HEK293 (cell line): ENCODE measurements around the gene TXLNA.

Experiments used
- CTCF ChIA-PET: fragments of 350-600 bp; formaldehyde crosslinking; extraction: SDS; loops from one replicate; lab custom pipeline; 2021; ENCODE audit warnings: antibody characterized with exemption; lab: Yijun Ruan, JAX
- POLR2A ChIA-PET: fragments of 300-600 bp; formaldehyde crosslinking; extraction: SDS; loops from one replicate; lab custom pipeline; 2020; ENCODE audit warnings: antibody characterized with exemption, inconsistent platforms; lab: Yijun Ruan, JAX
- H3K27ac ChIP-seq: fragments of 200-500 bp; sonication (Bioruptor generic); 2 replicates; pipeline ENCODE4 v1.5.1; 2014; ENCODE audit warnings: low read depth, low read length, control low read depth, inconsistent platforms; ENCODE audit errors: extremely low read depth
- H3K36me3 ChIP-seq, 2 experiments: fragments of 200-500 bp in 1 of 2; sonication (Bioruptor generic) in 1 of 2; 1 replicate in 1 of 2; 2 replicates in 1 of 2; pipeline ENCODE4 v1.5.1; 2014 to 2017; ENCODE audit warnings: inconsistent platforms in 2 of 2, low read length in 2 of 2; ENCODE audit not compliant: control insufficient read depth in 2 of 2, insufficient read depth in 1 of 2
- H3K4me1 ChIP-seq: fragments of 200-500 bp; sonication (Bioruptor generic); 2 replicates; pipeline ENCODE4 v1.5.1; 2014; ENCODE audit warnings: mild to moderate bottlenecking, low read length, inconsistent platforms; ENCODE audit not compliant: control insufficient read depth, insufficient read depth
- H3K4me3 ChIP-seq: 2 replicates; pipeline ENCODE4 v1.5.1; 2011; ENCODE audit warnings: low read depth, mild to moderate bottlenecking, control low read depth, low read length, moderate library complexity
- H3K9me3 ChIP-seq: fragments of 200-500 bp; sonication (Bioruptor generic); 2 replicates; pipeline ENCODE4 v1.5.1; 2014; ENCODE audit warnings: low read depth, low read length, inconsistent platforms; ENCODE audit not compliant: control insufficient read depth, insufficient read depth
- GLIS1 ChIP-seq: fragments of 450-650 bp; formaldehyde crosslinking; IDR thresholded peaks from 2 replicates; pipeline ENCODE4 v1.5.1; 2016; ENCODE audit warnings: missing biosample characterization, missing genetic modification characterization
- GLIS2 ChIP-seq: fragments of 450-650 bp; formaldehyde crosslinking; IDR thresholded peaks from 2 replicates; pipeline ENCODE4 v1.5.1; 2016; ENCODE audit warnings: missing biosample characterization, missing genetic modification characterization
- HIC1 ChIP-seq: fragments of 450-650 bp; formaldehyde crosslinking; IDR thresholded peaks from 2 replicates; pipeline ENCODE4 v1.5.1; 2016; ENCODE audit warnings: missing biosample characterization, missing genetic modification characterization
- KLF17 ChIP-seq: fragments of 450-650 bp; formaldehyde crosslinking; IDR thresholded peaks from 2 replicates; pipeline ENCODE4 v1.5.1; 2016; ENCODE audit warnings: missing biosample characterization, missing genetic modification characterization
- KLF9 ChIP-seq: fragments of 450-650 bp; formaldehyde crosslinking; IDR thresholded peaks from 2 replicates; pipeline ENCODE4 v1.5.1; 2016; ENCODE audit warnings: missing biosample characterization, missing genetic modification characterization, low read depth
- MYNN ChIP-seq: fragments of 450-650 bp; formaldehyde crosslinking; IDR thresholded peaks from 2 replicates; pipeline ENCODE4 v1.5.1; 2016; ENCODE audit warnings: missing biosample characterization, missing genetic modification characterization, borderline replicate concordance
- PATZ1 ChIP-seq: fragments of 450-650 bp; formaldehyde crosslinking; IDR thresholded peaks from 2 replicates; pipeline ENCODE4 v1.5.1; 2016; ENCODE audit warnings: missing biosample characterization, missing genetic modification characterization
- PRDM10 ChIP-seq: fragments of 450-650 bp; formaldehyde crosslinking; IDR thresholded peaks from 2 replicates; pipeline ENCODE4 v1.5.1; 2016; ENCODE audit warnings: missing biosample characterization, missing genetic modification characterization
- SP2 ChIP-seq: fragments of 450-650 bp; formaldehyde crosslinking; IDR thresholded peaks from 2 replicates; pipeline ENCODE4 v1.5.1; 2016; ENCODE audit warnings: missing biosample characterization, missing genetic modification characterization
- SP3 ChIP-seq: fragments of 450-650 bp; formaldehyde crosslinking; IDR thresholded peaks from 2 replicates; pipeline ENCODE4 v1.5.1; 2016; ENCODE audit warnings: missing biosample characterization, missing genetic modification characterization
- YY1 ChIP-seq: fragments of 450-650 bp; formaldehyde crosslinking; IDR thresholded peaks from 2 replicates; pipeline ENCODE4 v1.5.1; 2018; ENCODE audit warnings: missing biosample characterization, missing genetic modification characterization
- ZBTB20 ChIP-seq: fragments of 450-650 bp; formaldehyde crosslinking; IDR thresholded peaks from 2 replicates; pipeline ENCODE4 v1.5.1; 2016; ENCODE audit warnings: missing biosample characterization, missing genetic modification characterization
- ZBTB8A ChIP-seq: fragments of 450-650 bp; formaldehyde crosslinking; IDR thresholded peaks from 2 replicates; pipeline ENCODE4 v1.5.1; 2016; ENCODE audit warnings: missing biosample characterization, missing genetic modification characterization
- ZEB2 ChIP-seq: fragments of 450-650 bp; formaldehyde crosslinking; IDR thresholded peaks from 2 replicates; pipeline ENCODE4 v1.5.1; 2016; ENCODE audit warnings: missing biosample characterization, missing genetic modification characterization
- ZNF292 ChIP-seq: fragments of 450-650 bp; formaldehyde crosslinking; IDR thresholded peaks from 2 replicates; pipeline ENCODE4 v1.5.1; 2016; ENCODE audit warnings: low read depth, missing biosample characterization, missing genetic modification characterization, borderline replicate concordance
- ZNF302 ChIP-seq: fragments of 450-650 bp; formaldehyde crosslinking; IDR thresholded peaks from 2 replicates; pipeline ENCODE4 v1.5.1; 2016; ENCODE audit warnings: missing biosample characterization, missing genetic modification characterization, low read depth
- ZNF311 ChIP-seq: fragments of 450-650 bp; formaldehyde crosslinking; IDR thresholded peaks from 2 replicates; pipeline ENCODE4 v1.5.1; 2017; ENCODE audit warnings: missing biosample characterization, missing genetic modification characterization, borderline replicate concordance
- ZNF335 ChIP-seq: fragments of 450-650 bp; formaldehyde crosslinking; conservative IDR thresholded peaks from 2 replicates; pipeline ENCODE4 v1.5.1; 2016; ENCODE audit warnings: missing biosample characterization, missing genetic modification characterization
- ZNF341 ChIP-seq: fragments of 450-650 bp; formaldehyde crosslinking; IDR thresholded peaks from 2 replicates; pipeline ENCODE4; 2016; ENCODE audit warnings: low read depth, missing biosample characterization, missing genetic modification characterization
- ZNF394 ChIP-seq: fragments of 450-650 bp; formaldehyde crosslinking; IDR thresholded peaks from 2 replicates; pipeline ENCODE4 v1.5.1; 2016; ENCODE audit warnings: missing biosample characterization, missing genetic modification characterization, mild to moderate bottlenecking, moderate library complexity, borderline replicate concordance
- ZNF513 ChIP-seq: fragments of 450-650 bp; IDR thresholded peaks from 2 replicates; pipeline ENCODE4 v1.5.1; 2018; ENCODE audit warnings: missing biosample characterization, missing genetic modification characterization
- ZNF660 ChIP-seq: fragments of 450-650 bp; IDR thresholded peaks from 2 replicates; pipeline ENCODE4 v1.5.1; 2018; ENCODE audit warnings: missing biosample characterization, mild to moderate bottlenecking, missing genetic modification characterization
- ZNF791 ChIP-seq: fragments of 450-650 bp; formaldehyde crosslinking; IDR thresholded peaks from 2 replicates; pipeline ENCODE4 v1.5.1; 2016; ENCODE audit warnings: missing biosample characterization, missing genetic modification characterization
- TF ChIP-seq, protein P1 (sequence below): fragments of 450-650 bp; formaldehyde crosslinking; IDR thresholded peaks from 2 replicates; pipeline ENCODE4 v1.5.1; 2016; ENCODE audit warnings: missing biosample characterization, missing genetic modification characterization

TXLNA gene

GRCh38 chr1:32240140-32240951 lies 60.9 kb downstream of the TXLNA start:
- no peak overlapping the region; the same call in 1 of the 2 replicates for H3K27ac ChIP-seq
- no peaks in the 10 kb centered on the region for H3K9me3 ChIP-seq
- ChIA-PET CTCF (interaction anchor here (0.6 to 5.9 kb wide), 4 partner anchors 8 to 118 kb away, joined by 3 to 33 read pairs (median 4); partner anchors contain the start of gene FAM167B), POLR2A (interaction anchor here (0.6 to 1.6 kb wide), 3 partner anchors 9 to 61 kb away, joined by 3 to 6 read pairs (median 5); partner anchors contain the start of gene TXLNA)
- H3K36me3 ChIP-seq: no peaks in the 10 kb centered on the region
- H3K4me3 ChIP-seq: peak overlapping the region; percentile 25
- H3K4me1 ChIP-seq: no peaks in the 10 kb centered on the region
- TF ChIP-seq ZNF513 (tag by site-specific recombination) (no peak), KLF9 (tag by site-specific recombination) (peak; percentile 47; the same call in 1 of the 2 replicates), ZNF311 (tag by site-specific recombination) (no peak), ZNF341 (peak; percentile 20; the same call in 1 of the 2 replicates), ZNF660 (no peak), SP3 (tag by site-specific recombination) (peak; percentile 61), KLF17 (tag by site-specific recombination) (0 out of 2 replicates have a peak, but pooled peaks have one; percentile 11), HIC1 (tag by site-specific recombination) (peak; percentile 41; the same call in 1 of the 2 replicates), ZNF791 (tag by site-specific recombination) (no peak), ZBTB20 (tag by site-specific recombination) (peak; percentile 77), ZNF292 (no peak), SP2 (tag by site-specific recombination) (peak; percentile 77), YY1 (tag by site-specific recombination) (no peak), ZNF335 (peak; percentile 50), GLIS2 (tag by site-specific recombination) (peak; percentile 61), PATZ1 (tag by site-specific recombination) (peak; percentile 36; the same call in 1 of the 2 replicates), GLIS1 (tag by site-specific recombination) (peak; percentile 37; the same call in 1 of the 2 replicates), ZEB2 (tag by site-specific recombination) (peak; percentile 15; the same call in 1 of the 2 replicates), ZBTB8A (tag by site-specific recombination) (0 out of 2 replicates have a peak, but pooled peaks have one; percentile 36), PRDM10 (peak; percentile 65), MYNN (no peak), ZNF302 (tag by site-specific recombination) (no peak), ZNF394 (0 out of 2 replicates have a peak, but pooled peaks have one; percentile 26)
- TF ChIP-seq, protein P1, sequence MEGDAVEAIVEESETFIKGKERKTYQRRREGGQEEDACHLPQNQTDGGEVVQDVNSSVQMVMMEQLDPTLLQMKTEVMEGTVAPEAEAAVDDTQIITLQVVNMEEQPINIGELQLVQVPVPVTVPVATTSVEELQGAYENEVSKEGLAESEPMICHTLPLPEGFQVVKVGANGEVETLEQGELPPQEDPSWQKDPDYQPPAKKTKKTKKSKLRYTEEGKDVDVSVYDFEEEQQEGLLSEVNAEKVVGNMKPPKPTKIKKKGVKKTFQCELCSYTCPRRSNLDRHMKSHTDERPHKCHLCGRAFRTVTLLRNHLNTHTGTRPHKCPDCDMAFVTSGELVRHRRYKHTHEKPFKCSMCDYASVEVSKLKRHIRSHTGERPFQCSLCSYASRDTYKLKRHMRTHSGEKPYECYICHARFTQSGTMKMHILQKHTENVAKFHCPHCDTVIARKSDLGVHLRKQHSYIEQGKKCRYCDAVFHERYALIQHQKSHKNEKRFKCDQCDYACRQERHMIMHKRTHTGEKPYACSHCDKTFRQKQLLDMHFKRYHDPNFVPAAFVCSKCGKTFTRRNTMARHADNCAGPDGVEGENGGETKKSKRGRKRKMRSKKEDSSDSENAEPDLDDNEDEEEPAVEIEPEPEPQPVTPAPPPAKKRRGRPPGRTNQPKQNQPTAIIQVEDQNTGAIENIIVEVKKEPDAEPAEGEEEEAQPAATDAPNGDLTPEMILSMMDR (tag by site-specific recombination): peak; percentile 78
